ENCODE data around the gene STARD3. TPM values are rescaled to one million over a fixed set of nuclear protein-coding genes. Genes with fewer than 3 reads are reported as not detected.

Gene STARD3
- total and polyA plus RNA-seq, 2 experiments from 2014 or later, result 61.6 to 90.3 TPM

DNA sequence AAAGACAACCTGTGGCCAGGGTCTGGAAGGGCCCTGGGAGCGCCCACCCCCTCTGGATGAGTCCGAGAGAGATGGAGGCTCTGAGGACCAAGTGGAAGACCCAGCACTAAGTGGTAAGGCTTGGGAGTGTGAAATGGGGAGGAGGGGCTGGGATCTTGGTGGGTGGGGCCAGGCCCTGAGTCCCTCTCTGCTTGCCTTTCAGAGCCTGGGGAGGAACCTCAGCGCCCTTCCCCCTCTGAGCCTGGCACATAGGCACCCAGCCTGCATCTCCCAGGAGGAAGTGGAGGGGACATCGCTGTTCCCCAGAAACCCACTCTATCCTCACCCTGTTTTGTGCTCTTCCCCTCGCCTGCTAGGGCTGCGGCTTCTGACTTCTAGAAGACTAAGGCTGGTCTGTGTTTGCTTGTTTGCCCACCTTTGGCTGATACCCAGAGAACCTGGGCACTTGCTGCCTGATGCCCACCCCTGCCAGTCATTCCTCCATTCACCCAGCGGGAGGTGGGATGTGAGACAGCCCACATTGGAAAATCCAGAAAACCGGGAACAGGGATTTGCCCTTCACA lies 1.2 kb upstream of the STARD3 start:
- H3K9me3 ChIP-seq (ENCODE audit: low read depth), result no peaks in the 10 kb centered on the region
- H3K4me3 ChIP-seq, result no peak overlapping the region
- H3K4me1 ChIP-seq (ENCODE audit: insufficient read depth), result peaks cover 52% of the 10 kb centered on the region
- no peaks in the 10 kb centered on the region for H3K36me3 ChIP-seq (replicated peaks; ENCODE audit: insufficient read depth, low read depth)
- H2AFZ ChIP-seq, result no peak overlapping the region
- H4K20me1 ChIP-seq (ENCODE audit: insufficient read depth, poor library complexity, severe bottlenecking), result peaks cover 6% of the 10 kb centered on the region
- no peaks in the 10 kb centered on the region for H3K27me3 ChIP-seq
- H3K4me2 ChIP-seq, result no peak overlapping the region
- TF ChIP-seq EZH2 (IDR thresholded peaks at IDR 0.05; ENCODE audit: borderline replicate concordance), result no peak
- no peaks in the 10 kb centered on the region for H3K9me2 ChIP-seq (replicated peaks; ENCODE audit: insufficient read depth)
- peaks cover 35% of the 10 kb centered on the region for H3K79me2 ChIP-seq
- 85% methylated on average over 8 of the region's 8 CpGs for WGBS (ENCODE audit: low lambda C conversion rate, missing lambda C conversion rate)
- DNase-seq (ENCODE audit: low spot score), result no peak
- H3K27ac ChIP-seq, result no peak overlapping the region

- no peak for DNase-seq (ENCODE audit: low spot score)
- Histone ChIP-seq H4K20me1 (ENCODE audit: insufficient read depth, poor library complexity, severe bottlenecking) (peaks cover 6% of the 10 kb centered on the region), H2AFZ (peak overlapping the region; percentile 49), H3K36me3 (replicated peaks; ENCODE audit: insufficient read depth, low read depth) (no peaks in the 10 kb centered on the region), H3K27me3 (no peaks in the 10 kb centered on the region), H3K4me3 (no peak overlapping the region), H3K79me2 (peaks cover 44% of the 10 kb centered on the region), H3K4me1 (ENCODE audit: insufficient read depth) (peaks cover 48% of the 10 kb centered on the region), H3K9me3 (ENCODE audit: low read depth) (no peaks in the 10 kb centered on the region), H3K4me2 (peak overlapping the region; percentile 87), H3K9me2 (replicated peaks; ENCODE audit: insufficient read depth) (no peaks in the 10 kb centered on the region), H3K27ac (peak overlapping the region; percentile 86)
- WGBS (ENCODE audit: low lambda C conversion rate, missing lambda C conversion rate), result 49% methylated on average over 6 of the region's 6 CpGs
- TF ChIP-seq EZH2 (IDR thresholded peaks at IDR 0.05; ENCODE audit: borderline replicate concordance), result no peak
- no peak for TF ChIP-seq EZH2phosphoT487 (IDR thresholded peaks at IDR 0.05; ENCODE audit: low read depth, severe bottlenecking, unreplicated experiment)
- TF ChIP-seq CTCF (IDR thresholded peaks at IDR 0.05; ENCODE audit: poor library complexity), result no peak
Observed at GRCh38 chr17:39636587-39636926, 387 bp upstream of the STARD3 start.

- Histone ChIP-seq H3K9me2 (replicated peaks; ENCODE audit: insufficient read depth) (no peaks in the 10 kb centered on the region), H3K36me3 (replicated peaks; ENCODE audit: insufficient read depth, low read depth) (no peaks in the 10 kb centered on the region), H2AFZ (no peak overlapping the region), H3K79me2 (peaks cover 61% of the 10 kb centered on the region), H3K4me2 (peak overlapping the region; percentile 87), H3K4me1 (ENCODE audit: insufficient read depth) (peaks cover 38% of the 10 kb centered on the region), H3K27me3 (no peaks in the 10 kb centered on the region), H3K4me3 (peak overlapping the region; percentile 86), H4K20me1 (ENCODE audit: insufficient read depth, poor library complexity, severe bottlenecking) (peaks cover 9% of the 10 kb centered on the region), H3K9me3 (ENCODE audit: low read depth) (no peaks in the 10 kb centered on the region), H3K27ac (no peak overlapping the region)
- DNase-seq (ENCODE audit: low spot score), result no peak
- 92% methylated on average over 7 of the region's 7 CpGs for WGBS (ENCODE audit: low lambda C conversion rate, missing lambda C conversion rate)
- TF ChIP-seq EZH2 (IDR thresholded peaks at IDR 0.05; ENCODE audit: borderline replicate concordance) (no peak), EZH2phosphoT487 (IDR thresholded peaks at IDR 0.05; ENCODE audit: low read depth, severe bottlenecking, unreplicated experiment) (no peak), CTCF (IDR thresholded peaks at IDR 0.05; ENCODE audit: poor library complexity) (no peak)
Observed at GRCh38 chr17:39638317-39638716, 1.4 kb downstream of the STARD3 start.

GRCh38 chr17:39639043-39639442 lies 2.1 kb downstream of the STARD3 start:
- H3K36me3 ChIP-seq (replicated peaks; ENCODE audit: insufficient read depth, low read depth), result no peaks in the 10 kb centered on the region
- DNase-seq (ENCODE audit: low spot score), result no peak
- peaks cover 38% of the 10 kb centered on the region for H3K4me1 ChIP-seq (ENCODE audit: insufficient read depth)
- no peaks in the 10 kb centered on the region for H3K9me3 ChIP-seq (ENCODE audit: low read depth)
- peaks cover 9% of the 10 kb centered on the region for H4K20me1 ChIP-seq (ENCODE audit: insufficient read depth, poor library complexity, severe bottlenecking)
- H3K4me3 ChIP-seq, result no peak overlapping the region
- H3K79me2 ChIP-seq, result peaks cover 69% of the 10 kb centered on the region
- H2AFZ ChIP-seq, result no peak overlapping the region
- no peaks in the 10 kb centered on the region for H3K9me2 ChIP-seq (replicated peaks; ENCODE audit: insufficient read depth)
- WGBS (ENCODE audit: low lambda C conversion rate, missing lambda C conversion rate), result 80% methylated on average over 2 of the region's 2 CpGs
- TF ChIP-seq EZH2phosphoT487 (IDR thresholded peaks at IDR 0.05; ENCODE audit: low read depth, severe bottlenecking, unreplicated experiment) (no peak), CTCF (IDR thresholded peaks at IDR 0.05; ENCODE audit: poor library complexity) (no peak), EZH2 (IDR thresholded peaks at IDR 0.05; ENCODE audit: borderline replicate concordance) (no peak)
- peak overlapping the region; percentile 87 for H3K4me2 ChIP-seq
- no peak overlapping the region for H3K27ac ChIP-seq
- H3K27me3 ChIP-seq, result no peaks in the 10 kb centered on the region

Measured in hepatocyte (in vitro differentiated cells).